C4-2B (cell line): Measurements from ENCODE around the gene PXYLP1.

ENCODE experiments used
- CTCF ChIP-seq: fragments of 450-650 bp; conservative IDR thresholded peaks from 2 replicates; pipeline ENCODE4 v1.5.1; 2017; ENCODE audit warnings: mild to moderate bottlenecking
- ZFX ChIP-seq: fragments of 450-650 bp; IDR thresholded peaks from 2 replicates; pipeline ENCODE4 v1.6.1; 2017

- TF ChIP-seq CTCF (no peak), ZFX (no peak)
Observed at GRCh38 chr3:141277451-141277850, 45.8 kb downstream of the PXYLP1 start.
